Breast epithelium (tissue), 4 donors: ENCODE results near the gene IL5RA. TPM values are rescaled to one million over a fixed set of nuclear protein-coding genes. Genes with fewer than 3 reads are reported as not detected.

Source experiments
- DNase-seq, 2 donors: peaks; one replicate each; pipeline ENCODE4 v3.0.0-alpha.2; 2019; ENCODE audit warnings: low spot score in 2 of 2
- H3K27ac ChIP-seq, 2 donors: fragments of 200-600 bp; sonication (generic) in 1 of 2; one replicate each; pipeline ENCODE4 v1.5.1; 2016 to 2019; ENCODE audit warnings: mild to moderate bottlenecking in 1 of 2
- H3K27me3 ChIP-seq, 2 donors: fragments of 200-600 bp; sonication (generic) in 1 of 2; one replicate each; pipeline versions ENCODE4 v1.5.1 to v1.6.0; 2017 to 2019; ENCODE audit warnings: control low read depth in 1 of 2, mild to moderate bottlenecking in 1 of 2
- H3K36me3 ChIP-seq: fragments of 200-600 bp; one replicate; pipeline ENCODE4 v1.5.1; 2019
- H3K4me1 ChIP-seq, 2 donors: fragments of 200-600 bp; sonication (generic); one replicate each; pipeline ENCODE4 v1.5.1; 2016 to 2019; ENCODE audit warnings: control low read depth in 1 of 2
- H3K4me3 ChIP-seq, 3 donors: fragments of 200-600 bp; sonication (generic); 1 replicate in 2 of 3; 2 replicates in 1 of 3; pipeline ENCODE4 v1.5.1; 2016 to 2019; ENCODE audit warnings: mild to moderate bottlenecking in 3 of 3, moderate library complexity in 2 of 3
- H3K9me3 ChIP-seq, 2 donors: fragments of 200-600 bp; sonication (generic) in 1 of 2; one replicate each; pipeline ENCODE4 v1.5.1; 2016 to 2019; ENCODE audit warnings: control low read depth in 1 of 2
- POLR2A ChIP-seq: fragments of 450-650 bp; IDR thresholded peaks from one replicate; pipeline ENCODE4 v1.6.1; 2016; ENCODE audit warnings: antibody characterized with exemption, mild to moderate bottlenecking, moderate library complexity
- POLR2AphosphoS5 ChIP-seq, 3 donors: sonication (generic); formaldehyde crosslinking; IDR thresholded peaks; one replicate each; pipeline ENCODE4 v1.6.1; 2017; ENCODE audit warnings: antibody characterized with exemption in 3 of 3
- intact Hi-C: fragments of 100-400 bp; cut with DNase I; formaldehyde crosslinking; loops from one replicate; pipeline ENCODE4 v1.15.1; 2023; ENCODE audit warnings: low total_unique reads
- total RNA-seq, 3 donors: library from RNA; depleted of rRNA; stranded (reverse); fragments of >200 nt; gene quantifications; one replicate each; pipeline ENCODE4 v1.1.0, GENCODE V29; 2016
- TF ChIP-seq, protein P1 (sequence below), 3 donors: fragments of 450-650 bp; IDR thresholded peaks; one replicate each; pipeline ENCODE4 v1.5.1; 2016 to 2017; ENCODE audit warnings: antibody characterized with exemption in 3 of 3, mild to moderate bottlenecking in 3 of 3, moderate library complexity in 3 of 3

The IL5RA gene
- total RNA-seq, 3 donors from 2014 or later = 0.48 to 0.98 TPM; not detected in 1

DNA sequence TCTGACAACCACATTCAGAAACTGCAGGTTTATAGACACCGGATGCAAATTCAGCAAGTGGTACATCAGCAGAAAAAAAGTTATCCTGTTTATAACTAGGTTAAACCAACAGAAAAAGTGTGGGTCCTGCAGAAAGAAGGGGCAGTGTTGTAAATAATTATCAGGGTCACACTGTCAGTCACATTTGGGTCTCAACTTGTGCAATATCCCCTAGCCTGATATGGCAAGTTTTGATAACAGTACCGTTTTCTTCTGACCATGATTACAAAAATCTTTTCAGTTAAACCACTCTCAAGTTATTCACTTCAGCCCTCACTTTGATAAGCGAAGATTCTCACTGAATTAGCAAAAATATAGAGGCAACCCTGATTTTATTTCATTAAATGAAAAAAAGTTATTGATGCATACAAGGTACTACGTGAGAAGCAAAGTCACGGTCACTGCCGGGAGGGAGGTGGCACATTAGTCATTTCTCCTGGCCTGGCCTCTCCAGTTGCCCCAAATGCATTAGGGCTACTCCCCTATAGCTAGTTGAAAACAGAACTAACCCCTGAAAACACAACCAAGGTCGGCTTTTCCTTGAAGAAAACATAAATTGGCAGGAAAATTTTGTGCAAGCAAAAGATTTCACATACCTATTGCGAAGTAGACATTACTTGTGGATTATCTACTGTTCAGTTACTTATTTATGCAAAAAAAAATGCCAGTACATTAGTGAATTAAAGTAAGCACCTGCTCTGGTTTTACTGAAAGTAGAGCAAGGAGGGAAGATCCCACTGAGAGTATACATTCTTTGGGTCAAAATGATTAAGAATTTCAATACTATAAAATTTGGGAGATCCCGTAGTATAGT, 28.6 kb downstream of the IL5RA start:
- no peaks in the 10 kb centered on the region for H3K27me3 ChIP-seq
- no peak overlapping the region for H3K27ac ChIP-seq
- H3K9me3 ChIP-seq = no peaks in the 10 kb centered on the region
- H3K4me1 ChIP-seq = no peaks in the 10 kb centered on the region
- H3K4me3 ChIP-seq = no peak overlapping the region
- intact Hi-C loops = no loop called here
- TF ChIP-seq POLR2A = no peak
- TF ChIP-seq, protein P1, sequence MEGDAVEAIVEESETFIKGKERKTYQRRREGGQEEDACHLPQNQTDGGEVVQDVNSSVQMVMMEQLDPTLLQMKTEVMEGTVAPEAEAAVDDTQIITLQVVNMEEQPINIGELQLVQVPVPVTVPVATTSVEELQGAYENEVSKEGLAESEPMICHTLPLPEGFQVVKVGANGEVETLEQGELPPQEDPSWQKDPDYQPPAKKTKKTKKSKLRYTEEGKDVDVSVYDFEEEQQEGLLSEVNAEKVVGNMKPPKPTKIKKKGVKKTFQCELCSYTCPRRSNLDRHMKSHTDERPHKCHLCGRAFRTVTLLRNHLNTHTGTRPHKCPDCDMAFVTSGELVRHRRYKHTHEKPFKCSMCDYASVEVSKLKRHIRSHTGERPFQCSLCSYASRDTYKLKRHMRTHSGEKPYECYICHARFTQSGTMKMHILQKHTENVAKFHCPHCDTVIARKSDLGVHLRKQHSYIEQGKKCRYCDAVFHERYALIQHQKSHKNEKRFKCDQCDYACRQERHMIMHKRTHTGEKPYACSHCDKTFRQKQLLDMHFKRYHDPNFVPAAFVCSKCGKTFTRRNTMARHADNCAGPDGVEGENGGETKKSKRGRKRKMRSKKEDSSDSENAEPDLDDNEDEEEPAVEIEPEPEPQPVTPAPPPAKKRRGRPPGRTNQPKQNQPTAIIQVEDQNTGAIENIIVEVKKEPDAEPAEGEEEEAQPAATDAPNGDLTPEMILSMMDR (IDR thresholded peaks at IDR 0.05) = no peak
- no peak for TF ChIP-seq POLR2AphosphoS5 (IDR thresholded peaks at IDR 0.05)
- no peaks in the 10 kb centered on the region for H3K36me3 ChIP-seq
- no peak for DNase-seq

GRCh38 chr3:3080309-3080708, 29.9 kb downstream of the IL5RA start:
- DNase-seq = no peak
- H3K4me1 ChIP-seq = no peaks in the 10 kb centered on the region
- H3K36me3 ChIP-seq = no peaks in the 10 kb centered on the region
- intact Hi-C loops = no loop called here
- no peaks in the 10 kb centered on the region for H3K9me3 ChIP-seq
- no peaks in the 10 kb centered on the region for H3K27me3 ChIP-seq
- no peak for TF ChIP-seq POLR2AphosphoS5 (IDR thresholded peaks at IDR 0.05)
- no peak for TF ChIP-seq POLR2A
- TF ChIP-seq, protein P1 (IDR thresholded peaks at IDR 0.05) = no peak
- no peak overlapping the region for H3K27ac ChIP-seq
- H3K4me3 ChIP-seq = no peak overlapping the region

DNA sequence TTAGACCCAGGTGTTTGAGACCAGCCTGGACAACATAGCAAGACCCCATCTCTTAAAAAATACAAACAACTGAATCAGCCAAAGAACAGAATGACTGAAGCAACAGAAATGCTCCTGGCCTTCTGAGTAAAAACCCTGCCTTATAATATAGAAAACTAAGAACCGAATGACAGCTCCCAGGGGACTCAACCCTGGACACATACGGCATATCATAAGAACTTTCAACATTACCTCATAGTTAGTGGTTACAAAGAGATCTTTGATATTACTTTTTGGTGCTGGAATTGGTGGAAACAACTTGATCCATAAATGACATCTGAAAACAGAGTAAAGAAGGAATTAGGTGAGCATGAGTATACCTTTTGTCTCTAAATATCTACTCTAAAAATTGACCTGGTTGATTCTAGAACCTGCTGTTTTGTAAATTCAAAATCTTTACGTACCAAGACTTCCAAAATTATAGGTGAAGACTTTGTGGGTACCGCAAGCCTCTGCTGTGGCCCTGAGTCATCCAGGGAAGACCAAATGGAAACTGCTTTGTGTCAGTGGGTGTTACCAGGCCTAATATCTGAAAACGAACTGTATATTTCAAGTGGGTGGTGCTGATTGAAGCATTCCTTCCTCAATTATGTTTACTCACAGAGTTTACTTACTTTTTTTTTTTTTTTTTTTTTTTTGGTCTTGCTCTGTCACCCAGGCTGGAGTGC, 35.5 kb downstream of the IL5RA start:
- TF ChIP-seq POLR2A = no peak
- TF ChIP-seq, protein P1 (IDR thresholded peaks at IDR 0.05) = no peak
- TF ChIP-seq POLR2AphosphoS5 (IDR thresholded peaks at IDR 0.05) = no peak
- intact Hi-C loops = no loop called here
- Histone ChIP-seq H3K36me3 (no peaks in the 10 kb centered on the region), H3K27ac (no peak overlapping the region), H3K27me3 (no peaks in the 10 kb centered on the region), H3K9me3 (no peaks in the 10 kb centered on the region), H3K4me3 (no peak overlapping the region), H3K4me1 (no peaks in the 10 kb centered on the region)
- no peak for DNase-seq

DNA sequence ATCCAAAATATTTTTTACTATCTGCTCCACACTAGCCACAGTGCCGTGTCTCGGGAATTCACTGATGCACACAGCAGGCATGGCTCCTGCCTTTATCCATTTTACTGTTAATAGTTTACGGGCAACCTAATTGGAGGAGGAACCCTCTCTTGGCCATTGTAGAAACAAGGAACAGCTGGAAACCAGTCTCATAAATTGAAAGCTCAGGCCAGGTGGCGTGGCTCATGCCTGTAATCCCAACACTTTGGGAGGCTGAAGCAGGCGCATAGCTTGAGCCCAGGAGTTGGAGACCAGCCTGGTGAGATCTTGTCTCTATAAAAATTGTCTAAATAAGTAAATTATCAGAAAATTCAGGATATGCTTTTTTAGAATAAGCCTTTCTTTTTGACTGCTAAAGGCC, 39.0 kb downstream of the IL5RA start:
- H3K4me3 ChIP-seq = no peak overlapping the region
- H3K9me3 ChIP-seq = no peaks in the 10 kb centered on the region
- intact Hi-C loops = no loop called here
- no peak overlapping the region for H3K27ac ChIP-seq
- H3K36me3 ChIP-seq = no peaks in the 10 kb centered on the region
- H3K27me3 ChIP-seq = no peaks in the 10 kb centered on the region
- no peak for TF ChIP-seq POLR2A
- TF ChIP-seq, protein P1 (IDR thresholded peaks at IDR 0.05) = no peak
- TF ChIP-seq POLR2AphosphoS5 (IDR thresholded peaks at IDR 0.05) = no peak
- no peaks in the 10 kb centered on the region for H3K4me1 ChIP-seq
- DNase-seq = no peak

GRCh38 chr3:3069723-3070122, 40.5 kb downstream of the IL5RA start:
- TF ChIP-seq, protein P1 (IDR thresholded peaks at IDR 0.05) = no peak
- no peak for TF ChIP-seq POLR2AphosphoS5 (IDR thresholded peaks at IDR 0.05)
- no peak for TF ChIP-seq POLR2A
- Histone ChIP-seq H3K36me3 (no peaks in the 10 kb centered on the region), H3K4me1 (no peaks in the 10 kb centered on the region), H3K27me3 (no peaks in the 10 kb centered on the region), H3K27ac (no peak overlapping the region), H3K4me3 (no peak overlapping the region), H3K9me3 (no peaks in the 10 kb centered on the region)
- intact Hi-C loops = no loop called here
- no peak for DNase-seq
